A549 (cell line): ENCODE measurements around the gene KRT84.

Experiments
- CTCF ChIP-seq: fragments of >200 bp; sonication (Bioruptor Twin); formaldehyde crosslinking; IDR thresholded peaks from 3 replicates; pipeline ENCODE4 v1.5.1; 2016
- ESRRA ChIP-seq: fragments of 150-350 bp; IDR thresholded peaks from 2 replicates; pipeline ENCODE4 v1.6.1; 2014; ENCODE audit warnings: mild to moderate bottlenecking, low read length, borderline replicate concordance
- FOSL2 ChIP-seq, 2 experiments: fragments of 450-650 bp in 1 of 2; fragments of >200 bp in 1 of 2; sonication (Bioruptor Twin) in 1 of 2; formaldehyde crosslinking; IDR thresholded peaks; 2 replicates each; pipeline versions ENCODE4 v1.5.0 to v1.6.1; 2016 to 2020; ENCODE audit warnings: mild to moderate bottlenecking in 1 of 2, moderate library complexity in 1 of 2
- HDAC2 ChIP-seq: fragments of 200-600 bp; sonication (generic); IDR thresholded peaks from 2 replicates; pipeline ENCODE4 v1.6.1; 2016
- HOXA7 ChIP-seq: fragments of 250-450 bp; sonication (Bioruptor Pico); IDR thresholded peaks from 2 replicates; pipeline ENCODE4 v1.5.0; 2020; ENCODE audit warnings: mild to moderate bottlenecking, moderate library complexity
- MAFK ChIP-seq: fragments of 450-650 bp; IDR thresholded peaks from 2 replicates; pipeline ENCODE4 v1.6.1; 2014; ENCODE audit not compliant: partially characterized antibody
- POLR2A ChIP-seq: IDR thresholded peaks from 2 replicates; pipeline ENCODE4 v1.6.1; 2012; ENCODE audit warnings: mild to moderate bottlenecking, low read length
- RARB ChIP-seq: fragments of 250-450 bp; sonication (Bioruptor Pico); IDR thresholded peaks from 2 replicates; pipeline ENCODE4 v1.8.0; 2021; ENCODE audit warnings: mild to moderate bottlenecking, moderate library complexity
- TP53 ChIP-seq: fragments of 250-450 bp; sonication (Bioruptor Pico); IDR thresholded peaks from 2 replicates; pipeline ENCODE4 v1.5.0; 2021; ENCODE audit warnings: mild to moderate bottlenecking, moderate library complexity
- TF ChIP-seq, protein P1 (sequence below): fragments of 150-350 bp; IDR thresholded peaks from 2 replicates; pipeline ENCODE4 v1.6.1; 2014; ENCODE audit warnings: low read depth, mild to moderate bottlenecking, low read length

DNA sequence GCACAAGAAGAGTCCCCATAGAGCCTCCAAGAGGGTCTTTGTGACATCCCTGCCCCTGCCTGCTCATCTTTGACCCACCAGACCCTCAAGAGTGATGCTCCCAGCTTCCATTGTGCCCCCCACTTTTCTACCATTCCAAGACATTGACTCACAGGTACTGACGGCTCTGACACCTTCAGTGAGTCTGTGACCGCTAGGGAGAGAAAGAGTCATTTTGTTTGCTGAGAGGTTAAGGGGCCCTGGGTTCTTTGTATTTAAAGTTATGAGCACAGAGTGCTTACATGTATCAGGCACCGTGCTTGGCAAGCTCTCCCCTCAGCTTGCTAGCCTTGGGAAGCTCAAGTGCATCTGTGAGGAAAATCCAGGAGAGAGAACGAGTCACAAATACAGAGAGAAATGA is 27.8 kb upstream of the KRT84 start:
- no peak for TF ChIP-seq HOXA7
- TF ChIP-seq CTCF = no peak
- TF ChIP-seq, protein P1, sequence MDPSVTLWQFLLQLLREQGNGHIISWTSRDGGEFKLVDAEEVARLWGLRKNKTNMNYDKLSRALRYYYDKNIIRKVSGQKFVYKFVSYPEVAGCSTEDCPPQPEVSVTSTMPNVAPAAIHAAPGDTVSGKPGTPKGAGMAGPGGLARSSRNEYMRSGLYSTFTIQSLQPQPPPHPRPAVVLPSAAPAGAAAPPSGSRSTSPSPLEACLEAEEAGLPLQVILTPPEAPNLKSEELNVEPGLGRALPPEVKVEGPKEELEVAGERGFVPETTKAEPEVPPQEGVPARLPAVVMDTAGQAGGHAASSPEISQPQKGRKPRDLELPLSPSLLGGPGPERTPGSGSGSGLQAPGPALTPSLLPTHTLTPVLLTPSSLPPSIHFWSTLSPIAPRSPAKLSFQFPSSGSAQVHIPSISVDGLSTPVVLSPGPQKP = no peak
- no peak for TF ChIP-seq RARB (CRISPR knock-in tag)
- no peak for TF ChIP-seq HDAC2
- TF ChIP-seq TP53 (CRISPR knock-in tag) = no peak
- TF ChIP-seq POLR2A = no peak
- TF ChIP-seq MAFK = no peak
- no peak for TF ChIP-seq ESRRA
- TF ChIP-seq FOSL2 (IDR thresholded peaks at IDR 0.05) = no peak
- 0 out of 2 replicates have a peak, but pooled peaks have one; percentile 8 for TF ChIP-seq FOSL2 (CRISPR knock-in tag; IDR thresholded peaks at IDR 0.05)
